Parathyroid adenoma (tissue), 2 donors: Measurements from ENCODE around the gene HOXC6.

ENCODE experiments used
- H2AFZ ChIP-seq: fragments of 300-600 bp; sonication (generic); one replicate; pipeline ENCODE4 v1.7.0; 2017; ENCODE audit warnings: antibody characterized with exemption, mild to moderate bottlenecking
- H3K27ac ChIP-seq: fragments of 300-600 bp; sonication (generic); one replicate; pipeline ENCODE4 v1.7.0; 2017
- H3K27me3 ChIP-seq: fragments of 300-600 bp; sonication (generic); one replicate; pipeline ENCODE4 v1.7.0; 2017; ENCODE audit warnings: low read length; ENCODE audit not compliant: control insufficient read depth, insufficient read depth
- H3K36me3 ChIP-seq: fragments of 300-600 bp; sonication (generic); one replicate; pipeline ENCODE4 v1.7.0; 2017; ENCODE audit warnings: low read length; ENCODE audit not compliant: control insufficient read depth, insufficient read depth
- H3K4me1 ChIP-seq: fragments of 300-600 bp; sonication (generic); one replicate; pipeline ENCODE4 v1.7.0; 2017; ENCODE audit warnings: control low read depth
- H3K4me2 ChIP-seq: fragments of 300-600 bp; sonication (generic); one replicate; pipeline ENCODE4 v1.7.0; 2017; ENCODE audit warnings: low read length
- H3K4me3 ChIP-seq: fragments of 300-600 bp; sonication (generic); one replicate; pipeline ENCODE4 v1.7.0; 2017; ENCODE audit warnings: low read depth, low read length
- H3K79me2 ChIP-seq: fragments of 300-600 bp; sonication (generic); one replicate; pipeline ENCODE4 v1.7.0; 2017; ENCODE audit warnings: control low read depth
- H3K9ac ChIP-seq: fragments of 300-600 bp; sonication (generic); one replicate; pipeline ENCODE4 v1.7.0; 2017; ENCODE audit warnings: mild to moderate bottlenecking
- H3K9me3 ChIP-seq: fragments of 300-600 bp; sonication (generic); one replicate; pipeline ENCODE4 v1.7.0; 2017; ENCODE audit warnings: low read length; ENCODE audit not compliant: control insufficient read depth
- TF ChIP-seq, protein P1 (sequence below): fragments of 300-600 bp; sonication (generic); IDR thresholded peaks from one replicate; pipeline ENCODE4 v1.7.0; 2017; ENCODE audit warnings: antibody characterized with exemption, mild to moderate bottlenecking
- donor health status: primary hyperparathyroidism.

Gene HOXC6

GRCh38 chr12:53994264-53995001, 33.8 kb upstream of the HOXC6 start:
- no peak overlapping the region for H2AFZ ChIP-seq
- H3K79me2 ChIP-seq: no peaks in the 10 kb centered on the region
- H3K4me2 ChIP-seq: peak overlapping the region; percentile 81
- peaks cover 46% of the 10 kb centered on the region for H3K27me3 ChIP-seq
- H3K4me1 ChIP-seq: no peaks in the 10 kb centered on the region
- H3K36me3 ChIP-seq: no peaks in the 10 kb centered on the region
- H3K4me3 ChIP-seq: no peak overlapping the region
- H3K9me3 ChIP-seq: no peaks in the 10 kb centered on the region
- H3K27ac ChIP-seq: no peak overlapping the region
- no peak overlapping the region for H3K9ac ChIP-seq
- TF ChIP-seq, protein P1, sequence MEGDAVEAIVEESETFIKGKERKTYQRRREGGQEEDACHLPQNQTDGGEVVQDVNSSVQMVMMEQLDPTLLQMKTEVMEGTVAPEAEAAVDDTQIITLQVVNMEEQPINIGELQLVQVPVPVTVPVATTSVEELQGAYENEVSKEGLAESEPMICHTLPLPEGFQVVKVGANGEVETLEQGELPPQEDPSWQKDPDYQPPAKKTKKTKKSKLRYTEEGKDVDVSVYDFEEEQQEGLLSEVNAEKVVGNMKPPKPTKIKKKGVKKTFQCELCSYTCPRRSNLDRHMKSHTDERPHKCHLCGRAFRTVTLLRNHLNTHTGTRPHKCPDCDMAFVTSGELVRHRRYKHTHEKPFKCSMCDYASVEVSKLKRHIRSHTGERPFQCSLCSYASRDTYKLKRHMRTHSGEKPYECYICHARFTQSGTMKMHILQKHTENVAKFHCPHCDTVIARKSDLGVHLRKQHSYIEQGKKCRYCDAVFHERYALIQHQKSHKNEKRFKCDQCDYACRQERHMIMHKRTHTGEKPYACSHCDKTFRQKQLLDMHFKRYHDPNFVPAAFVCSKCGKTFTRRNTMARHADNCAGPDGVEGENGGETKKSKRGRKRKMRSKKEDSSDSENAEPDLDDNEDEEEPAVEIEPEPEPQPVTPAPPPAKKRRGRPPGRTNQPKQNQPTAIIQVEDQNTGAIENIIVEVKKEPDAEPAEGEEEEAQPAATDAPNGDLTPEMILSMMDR: no peak

DNA sequence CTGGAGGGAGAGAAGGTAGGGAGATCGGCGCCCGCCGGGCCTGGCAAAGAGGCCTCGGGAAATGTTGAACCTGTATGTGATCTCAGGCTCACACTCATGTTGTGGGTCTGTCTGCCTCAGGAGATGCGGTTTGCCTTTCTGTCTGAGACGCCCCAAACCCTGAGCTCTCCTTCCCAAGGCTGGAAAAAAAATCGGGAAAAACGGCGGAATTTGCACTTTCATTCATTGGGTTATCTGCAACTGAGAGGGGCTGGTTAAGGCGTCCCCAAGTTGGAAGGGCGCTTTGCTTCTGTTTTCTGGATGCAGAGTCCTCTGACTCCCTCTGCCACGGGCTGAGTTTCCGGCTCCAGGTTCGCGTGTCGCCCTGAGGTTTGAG, 33.2 kb upstream of the HOXC6 start:
- H3K36me3 ChIP-seq: no peaks in the 10 kb centered on the region
- no peaks in the 10 kb centered on the region for H3K79me2 ChIP-seq
- H3K4me1 ChIP-seq: no peaks in the 10 kb centered on the region
- H3K27ac ChIP-seq: no peak overlapping the region
- no peak overlapping the region for H3K9ac ChIP-seq
- H3K27me3 ChIP-seq: peaks cover 50% of the 10 kb centered on the region
- H2AFZ ChIP-seq: no peak overlapping the region
- no peak overlapping the region for H3K4me3 ChIP-seq
- TF ChIP-seq, protein P1: no peak
- peak overlapping the region; percentile 81 for H3K4me2 ChIP-seq
- H3K9me3 ChIP-seq: no peaks in the 10 kb centered on the region

- Histone ChIP-seq H3K4me1 (no peaks in the 10 kb centered on the region), H3K79me2 (no peaks in the 10 kb centered on the region), H3K27me3 (peaks cover 51% of the 10 kb centered on the region), H3K36me3 (no peaks in the 10 kb centered on the region), H3K9ac (no peak overlapping the region), H3K4me2 (peak overlapping the region; percentile 81), H3K4me3 (peak overlapping the region; percentile 60), H3K27ac (no peak overlapping the region), H2AFZ (peak overlapping the region; percentile 48), H3K9me3 (no peaks in the 10 kb centered on the region)
- TF ChIP-seq, protein P1: no peak
These were observed 32.6 kb upstream of the HOXC6 start for GRCh38 chr12:53995378-53996239.

DNA sequence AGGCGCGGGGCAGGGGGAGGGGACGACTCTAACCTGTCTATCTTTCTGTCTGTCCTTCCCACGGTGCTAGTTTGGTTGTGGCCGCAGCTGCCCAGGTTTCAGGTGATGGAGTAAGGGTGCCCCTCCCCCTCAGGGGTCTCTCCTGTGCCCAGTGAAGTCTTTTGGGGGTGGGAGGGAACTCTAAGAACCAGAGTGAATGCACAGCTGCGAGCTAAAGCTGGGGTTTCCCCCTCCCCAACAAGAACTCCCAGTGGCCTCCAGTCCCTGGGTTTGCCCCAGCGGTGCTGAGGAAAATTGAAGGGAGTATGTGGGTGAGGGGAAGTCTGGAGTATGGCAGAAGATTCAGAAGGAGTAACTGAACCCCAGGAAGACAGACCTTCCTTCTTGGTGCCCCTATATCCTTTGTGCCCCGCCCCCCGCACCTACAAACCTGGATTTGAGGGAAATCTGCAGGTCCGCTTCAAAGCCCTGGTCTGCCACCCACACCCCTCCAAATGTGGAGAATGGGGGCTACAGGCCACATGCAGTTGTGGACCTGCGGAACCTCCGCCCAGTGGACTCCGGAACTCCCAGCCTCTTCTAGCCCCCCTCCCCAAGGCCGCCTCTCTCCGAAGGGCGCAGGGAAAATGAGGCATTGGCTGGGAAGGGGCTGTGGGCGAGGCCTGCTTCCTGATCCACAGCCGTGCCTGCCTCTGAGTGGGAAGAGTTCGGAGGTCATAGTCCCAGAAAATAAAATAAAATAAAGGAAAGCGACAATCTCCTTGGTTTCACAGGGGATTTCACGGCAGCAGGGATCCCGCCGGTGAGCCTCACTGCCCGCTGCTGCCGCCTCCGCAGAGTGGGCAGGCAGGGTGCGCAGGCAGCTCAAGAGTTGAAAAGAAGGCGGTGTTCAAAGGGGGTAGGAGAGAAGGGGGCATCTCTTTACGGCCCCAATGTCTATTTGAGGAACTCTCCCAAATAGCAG, 31.7 kb upstream of the HOXC6 start:
- no peak overlapping the region for H3K9ac ChIP-seq
- H3K4me2 ChIP-seq: peak overlapping the region; percentile 81
- H3K4me1 ChIP-seq: no peaks in the 10 kb centered on the region
- H3K9me3 ChIP-seq: no peaks in the 10 kb centered on the region
- H2AFZ ChIP-seq: peak overlapping the region; percentile 48
- TF ChIP-seq, protein P1: no peak
- H3K27me3 ChIP-seq: peaks cover 46% of the 10 kb centered on the region
- H3K79me2 ChIP-seq: no peaks in the 10 kb centered on the region
- peak overlapping the region; percentile 60 for H3K4me3 ChIP-seq
- H3K36me3 ChIP-seq: no peaks in the 10 kb centered on the region
- no peak overlapping the region for H3K27ac ChIP-seq
